ENCODE data around the gene RDX. TPM values are rescaled to one million over a fixed set of nuclear protein-coding genes. Genes with fewer than 3 reads are reported as not detected.

The RDX gene
- total RNA-seq, 1 experiment from 2014 or later, result 86.6 TPM

DNA sequence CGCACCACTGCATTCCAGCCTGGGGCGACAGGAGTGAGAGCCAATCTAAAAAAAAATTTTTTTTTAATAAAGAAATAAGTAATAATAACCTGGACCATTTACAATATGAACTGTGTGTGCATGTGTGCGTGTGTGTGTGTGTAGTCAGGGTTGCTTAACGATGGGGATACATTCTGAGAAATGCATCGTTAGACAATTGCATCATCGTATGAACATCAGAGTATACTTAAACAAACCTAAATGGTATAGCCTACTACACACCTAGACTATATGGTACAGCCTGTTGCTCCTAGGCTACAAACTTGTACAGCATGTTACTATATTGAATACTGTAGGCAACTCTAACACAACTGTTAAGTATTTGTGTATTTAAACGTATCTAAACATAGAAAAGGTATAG is 26.4 kb downstream of the RDX start:
- Histone ChIP-seq H2BK120ac (ENCODE audit: low read depth, low read length, poor library complexity, severe bottlenecking) (no peak overlapping the region), H3K23ac (ENCODE audit: insufficient read length, low read depth, low read length) (no peak overlapping the region), H3K4me2 (ENCODE audit: insufficient read depth, insufficient read length, low read length) (no peak overlapping the region), H3K27ac (ENCODE audit: insufficient read length, low read depth, low read length) (no peak overlapping the region), H3K18ac (ENCODE audit: insufficient read length, low read depth, low read length) (no peak overlapping the region), H3K27me3 (ENCODE audit: insufficient read depth, low read length) (no peaks in the 10 kb centered on the region; the same call in 1 of the 2 replicates), H2BK20ac (ENCODE audit: low read depth, low read length, poor library complexity, severe bottlenecking) (no peak overlapping the region), H3K56ac (ENCODE audit: insufficient read length, low read depth, low read length) (no peak overlapping the region), H2AFZ (ENCODE audit: low read length) (no peak overlapping the region), H3K23me2 (ENCODE audit: insufficient read length, low read depth, low read length, poor library complexity, severe bottlenecking) (no peaks in the 10 kb centered on the region), H3K79me2 (ENCODE audit: insufficient read depth, low read length) (no peaks in the 10 kb centered on the region; the same call in 1 of the 2 replicates), H4K5ac (ENCODE audit: insufficient read length, low read depth, low read length) (no peak overlapping the region), H3T11ph (ENCODE audit: low read length) (no peak overlapping the region), H4K91ac (ENCODE audit: insufficient read length, low read depth, low read length) (no peak overlapping the region), H2BK12ac (ENCODE audit: insufficient read length, low read depth, low read length) (no peak overlapping the region), H2AK5ac (ENCODE audit: insufficient read length, low read length) (no peak overlapping the region), H2BK15ac (ENCODE audit: low read depth, low read length) (no peak overlapping the region), H3K9ac (ENCODE audit: extremely low read depth, insufficient read length, low read length) (no peak overlapping the region), H3K14ac (ENCODE audit: insufficient read depth, low read length) (no peak overlapping the region), H2BK5ac (ENCODE audit: insufficient read length, low read length) (no peak overlapping the region), H3K79me1 (ENCODE audit: insufficient read depth, low read depth, low read length, poor library complexity, severe bottlenecking) (peaks cover 4% of the 10 kb centered on the region), H4K8ac (replicated peaks; ENCODE audit: insufficient read length, low read depth, low read length) (no peak overlapping the region), H3K4me1 (ENCODE audit: insufficient read depth, low read length) (no peaks in the 10 kb centered on the region), H4K20me1 (ENCODE audit: control insufficient read depth, insufficient read depth, insufficient read length) (no peaks in the 10 kb centered on the region), H3K4ac (ENCODE audit: low read depth, low read length) (no peak overlapping the region), H3K9me3 (ENCODE audit: control insufficient read depth, low read depth, low read length) (no peaks in the 10 kb centered on the region)
- Mint-ChIP-seq H3K27ac (no peak overlapping the region), H3K4me1 (no peaks in the 10 kb centered on the region), H3K36me3 (ENCODE audit: insufficient read depth in 1 of 3, low read depth in 3 of 3) (peaks cover 10 to 51% (median 40%) of the 10 kb centered on the region in 3 experiments; a peak in 6 of 7 replicates), H3K4me3 (no peak overlapping the region), H3K27me3 (ENCODE audit: low read depth) (no peaks in the 10 kb centered on the region), H3K9me3 (no peaks in the 10 kb centered on the region)
- DNase-seq, result no peak
- TF ChIP-seq, protein P1, sequence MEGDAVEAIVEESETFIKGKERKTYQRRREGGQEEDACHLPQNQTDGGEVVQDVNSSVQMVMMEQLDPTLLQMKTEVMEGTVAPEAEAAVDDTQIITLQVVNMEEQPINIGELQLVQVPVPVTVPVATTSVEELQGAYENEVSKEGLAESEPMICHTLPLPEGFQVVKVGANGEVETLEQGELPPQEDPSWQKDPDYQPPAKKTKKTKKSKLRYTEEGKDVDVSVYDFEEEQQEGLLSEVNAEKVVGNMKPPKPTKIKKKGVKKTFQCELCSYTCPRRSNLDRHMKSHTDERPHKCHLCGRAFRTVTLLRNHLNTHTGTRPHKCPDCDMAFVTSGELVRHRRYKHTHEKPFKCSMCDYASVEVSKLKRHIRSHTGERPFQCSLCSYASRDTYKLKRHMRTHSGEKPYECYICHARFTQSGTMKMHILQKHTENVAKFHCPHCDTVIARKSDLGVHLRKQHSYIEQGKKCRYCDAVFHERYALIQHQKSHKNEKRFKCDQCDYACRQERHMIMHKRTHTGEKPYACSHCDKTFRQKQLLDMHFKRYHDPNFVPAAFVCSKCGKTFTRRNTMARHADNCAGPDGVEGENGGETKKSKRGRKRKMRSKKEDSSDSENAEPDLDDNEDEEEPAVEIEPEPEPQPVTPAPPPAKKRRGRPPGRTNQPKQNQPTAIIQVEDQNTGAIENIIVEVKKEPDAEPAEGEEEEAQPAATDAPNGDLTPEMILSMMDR (conservative IDR thresholded peaks at IDR 0.05), result no peak
- WGBS (ENCODE audit: extremely low coverage, insufficient read length, low lambda C conversion rate), result no CpG with 5 or more reads among the region's 7 CpGs

Measured in H9 (cell line).